B cell (primary cell): ENCODE measurements around the gene UBE2L5. TPM values are rescaled to one million over a fixed set of nuclear protein-coding genes. Genes with fewer than 3 reads are reported as not detected.

ENCODE experiments used
- ATAC-seq: fragments of 200-7000 bp; cut with Tn5 transposase; one replicate; pipeline ENCODE4 v1.10.0; 2021; ENCODE audit warnings: low read depth, mild to moderate bottlenecking, moderate number of reproducible peaks, moderate library complexity
- CTCF ChIA-PET: fragments of 350-600 bp; sonication (Branson Sonifier 250); formaldehyde crosslinking; loops from one replicate; lab custom pipeline; 2021; ENCODE audit warnings: antibody characterized with exemption, inconsistent platforms; lab: Charles Lee
- POLR2A ChIA-PET: fragments of 350-600 bp; sonication (Branson Sonifier 250); formaldehyde crosslinking; loops from one replicate; lab custom pipeline; 2021; ENCODE audit warnings: antibody characterized with exemption; lab: Charles Lee
- DNase-seq: peaks from one replicate; pipeline ENCODE4 v3.0.0; 2013
- H2AFZ ChIP-seq: 2 replicates; pipeline ENCODE4 v1.6.1; 2012; ENCODE audit warnings: mild to moderate bottlenecking, low read depth, low read length; ENCODE audit not compliant: insufficient read depth, poor library complexity, severe bottlenecking
- H3K27ac ChIP-seq, 2 donors: 1 replicate in 1 of 2; 2 replicates in 1 of 2; pipeline ENCODE4 v1.5.1; 2012 to 2013; ENCODE audit warnings: low read length in 2 of 2, mild to moderate bottlenecking in 2 of 2, moderate library complexity in 1 of 2
- H3K27me3 ChIP-seq, 4 experiments: fragments of 200-600 bp in 1 of 4; sonication (generic) in 1 of 4; replicated peaks in 1 of 4; 1 replicate in 2 of 4; 2 replicates in 2 of 4; pipeline versions ENCODE4 v1.6.1 to v1.7.0; 2013 to 2016; ENCODE audit warnings: low read length in 3 of 4, mild to moderate bottlenecking in 2 of 4, mixed read lengths in 1 of 4, moderate library complexity in 1 of 4; ENCODE audit not compliant: insufficient read depth in 4 of 4, control insufficient read depth in 3 of 4; ENCODE audit errors: control extremely low read depth in 1 of 4
- H3K36me3 ChIP-seq, 2 experiments: replicated peaks in 1 of 2; 1 replicate in 1 of 2; 2 replicates in 1 of 2; pipeline versions ENCODE4 v1.6.1 to v1.7.1; 2013; ENCODE audit warnings: low read length in 1 of 2; ENCODE audit not compliant: insufficient read depth in 2 of 2, control insufficient read depth in 1 of 2; ENCODE audit errors: control extremely low read depth in 1 of 2, extremely low read depth in 1 of 2
- H3K4me1 ChIP-seq, 2 donors: fragments of 200-600 bp in 1 of 2; sonication (generic) in 1 of 2; 1 replicate in 1 of 2; 2 replicates in 1 of 2; pipeline versions ENCODE4 v1.5.1 to v1.6.1; 2013 to 2017; ENCODE audit warnings: low read length in 2 of 2; ENCODE audit not compliant: control insufficient read depth in 2 of 2, insufficient read depth in 2 of 2
- H3K4me2 ChIP-seq: replicated peaks from 2 replicates; pipeline ENCODE3; 2012; ENCODE audit warnings: mild to moderate bottlenecking, low read depth, low read length; ENCODE audit not compliant: poor library complexity, severe bottlenecking
- H3K4me3 ChIP-seq, 5 experiments: fragments of 200-600 bp in 1 of 5; sonication (generic) in 1 of 5; 1 replicate in 3 of 5; 2 replicates in 2 of 5; pipeline versions ENCODE4 v1.5.1 to v1.7.0; 2011 to 2016; ENCODE audit warnings: low read length in 4 of 5, mild to moderate bottlenecking in 4 of 5, low read depth in 2 of 5, control low read depth in 1 of 5, moderate library complexity in 1 of 5; ENCODE audit not compliant: insufficient read depth in 1 of 5; ENCODE audit errors: control extremely low read depth in 1 of 5, extremely low read depth in 1 of 5
- H3K79me2 ChIP-seq: fragments of 200-600 bp; sonication (generic); one replicate; pipeline ENCODE4 v1.6.0; 2016; ENCODE audit warnings: low read length; ENCODE audit not compliant: control insufficient read depth, insufficient read depth
- H3K9ac ChIP-seq: fragments of 200-600 bp; sonication (generic); 2 replicates; pipeline ENCODE4 v1.6.1; 2017; ENCODE audit warnings: mild to moderate bottlenecking, low read length, moderate library complexity
- H3K9me3 ChIP-seq, 3 donors: one replicate each; pipeline versions ENCODE4 v1.6.1 to v1.7.1; 2013; ENCODE audit warnings: low read length in 2 of 3; ENCODE audit not compliant: control insufficient read depth in 2 of 3, insufficient read depth in 1 of 3; ENCODE audit errors: control extremely low read depth in 1 of 3
- H4K20me1 ChIP-seq: 2 replicates; pipeline ENCODE4 v1.6.0; 2012; ENCODE audit warnings: mild to moderate bottlenecking, low read length; ENCODE audit not compliant: insufficient read depth, control insufficient read depth, poor library complexity, severe bottlenecking
- H3K27ac Mint-ChIP-seq: one replicate; pipeline ENCODE4 v1.8.0; 2021; ENCODE audit warnings: mixed read lengths
- H3K27me3 Mint-ChIP-seq: one replicate; pipeline ENCODE4 v1.8.0; 2021; ENCODE audit warnings: mixed read lengths
- H3K4me1 Mint-ChIP-seq: one replicate; pipeline ENCODE4 v1.8.0; 2021; ENCODE audit warnings: mixed read lengths
- H3K4me3 Mint-ChIP-seq: one replicate; pipeline ENCODE4 v1.8.0; 2021; ENCODE audit warnings: mixed read lengths
- H3K9me3 Mint-ChIP-seq: one replicate; pipeline ENCODE4 v1.8.0; 2022; ENCODE audit warnings: mixed read lengths; ENCODE audit not compliant: insufficient read depth
- CTCF ChIP-seq: fragments of 200-600 bp; IDR thresholded peaks from one replicate; pipeline ENCODE4 v1.8.0; 2022; ENCODE audit warnings: antibody characterized with exemption, mild to moderate bottlenecking
- EZH2 ChIP-seq: IDR thresholded peaks from 2 replicates; pipeline ENCODE4 v1.6.1; 2012; ENCODE audit warnings: borderline replicate concordance, low read depth, mild to moderate bottlenecking, moderate library complexity, low read length; ENCODE audit not compliant: insufficient read depth, poor library complexity, severe bottlenecking
- WGBS: methylation state at CpG from one replicate; pipeline ENCODE4 v1.1.5; 2013; ENCODE audit warnings: missing lambda C conversion rate; ENCODE audit not compliant: insufficient coverage; 5-methylcytosine and 5-hydroxymethylcytosine counted together
- intact Hi-C: fragments of 100-400 bp; cut with micrococcal nuclease; formaldehyde crosslinking; loops from one replicate; pipeline ENCODE4 v1.10.0; 2022
- polyA minus RNA-seq: library from RNA; depleted of rRNA, polyadenylated mRNA; stranded (reverse); fragments of >200 nt; gene quantifications from 2 replicates; pipeline ENCODE4 v1.2.3, GENCODE V29; 2012
- polyA plus RNA-seq: library from polyadenylated mRNA; depleted of rRNA; stranded (reverse); fragments of >200 nt; gene quantifications from 2 replicates; pipeline ENCODE4 v1.2.3, GENCODE V29; 2012
- total RNA-seq, 2 donors: library from RNA; stranded (reverse); fragments of 120-200 nt in 1 of 2; gene quantifications; 1 replicate in 1 of 2; 2 replicates in 1 of 2; pipeline versions ENCODE4 v1.2.3 to v1.2.4, GENCODE V29; 2013 to 2022

The UBE2L5 gene
- total RNA-seq (0.57 and 0.58 TPM in 2 replicates), polyA plus RNA-seq (0.16 TPM in 2 replicates), polyA minus RNA-seq (not detected in 2 replicates)
- 0.37 TPM for total RNA-seq (2013)

- DNase-seq (peak; percentile 85), ATAC-seq (peak; percentile 93)
- H3K9me3 ChIP-seq = no peaks in the 10 kb centered on the region
- Mint-ChIP-seq H3K27ac (peak within 1 kb of the TSS; percentile 90), H3K27me3 (no peaks in the 10 kb centered on the region), H3K4me3 (peak within 1 kb of the TSS; percentile 92), H3K4me1 (peaks cover 47% of the 10 kb centered on the region), H3K9me3 (no peaks in the 10 kb centered on the region)
- H3K27ac ChIP-seq = peak within 1 kb of the TSS; percentile 45 to 71
- CTCF ChIA-PET = interaction anchor here (0.7 to 1.2 kb wide), 9 partner anchors 9 to 195 kb away, joined by 3 to 8 read pairs (median 5); partner anchors contain the start of gene USPL1
- no peaks in the 10 kb centered on the region for H3K36me3 ChIP-seq
- peak within 1 kb of the TSS; percentile 70 for H3K9ac ChIP-seq
- no peaks in the 10 kb centered on the region for H3K79me2 ChIP-seq
- H3K4me2 ChIP-seq = peak within 1 kb of the TSS; percentile 87
- no peaks in the 10 kb centered on the region for H3K27me3 ChIP-seq
- TF ChIP-seq CTCF (no peak), EZH2 (no peak)
- under 1% methylated on average over 35 of the region's 57 CpGs for WGBS
- H3K4me3 ChIP-seq = peak within 1 kb of the TSS; percentile 57 to 83 (median 77)
- intact Hi-C loops = loop anchor here (1.0 to 5.0 kb wide), 5 partner anchors 22 to 115 kb away; partner anchors contain the start of gene KATNAL1
- peaks cover 18 to 42% of the 10 kb centered on the region in 2 donors for H3K4me1 ChIP-seq
- POLR2A ChIA-PET = interaction anchor here (0.6 to 2.7 kb wide), 18 partner anchors 9 to 196 kb away, joined by 3 to 35 read pairs (median 5); partner anchors contain the start of genes HMGB1 and USPL1
- H2AFZ ChIP-seq = peak within 1 kb of the TSS; percentile 84
- no peaks in the 10 kb centered on the region for H4K20me1 ChIP-seq
Measured at GRCh38 chr13:30422054-30422839, at the start of gene UBE2L5. Gene UBE2L5, plus strand, starts transcription at chr13:30422493. Its CDS starts 5,498 bp downstream, at chr13:30427991.
